Measurements from ENCODE around the gene LCE3D. TPM values are rescaled to one million over a fixed set of nuclear protein-coding genes. Genes with fewer than 3 reads are reported as not detected.
"Not testable (repeated sequence)": the region's sequence is repeated elsewhere in the genome, so short reads cannot be mapped to it uniquely, and the experiment has no call there.

LCE3D gene
- total and polyA plus RNA-seq, 2 donors (not counting 1 experiment from before 2014, with no cell fraction given) = not detected

DNA sequence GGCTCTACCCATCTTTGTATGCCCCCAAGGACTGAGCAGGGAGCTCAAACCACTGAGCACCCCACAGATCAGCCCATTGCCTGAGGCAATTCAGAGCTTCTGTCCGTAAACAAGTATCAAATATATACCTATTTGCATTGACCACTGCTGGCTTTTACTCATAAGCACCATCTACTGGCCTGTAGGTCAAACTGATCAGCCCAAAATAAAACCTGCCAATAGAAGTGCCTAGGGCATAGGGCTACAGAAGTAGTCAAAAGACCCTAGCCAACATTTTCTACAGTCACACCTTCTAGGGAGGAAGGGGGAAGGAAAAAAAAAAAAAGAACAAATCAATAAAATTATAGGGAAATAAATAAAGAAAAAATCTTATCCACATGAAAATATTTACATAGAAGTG lies 5.3 kb upstream of the LCE3D start:
- Mint-ChIP-seq H3K27me3 (peaks cover 2% of the 10 kb centered on the region), H3K9me3 (ENCODE audit: insufficient read depth) (no peaks in the 10 kb centered on the region), H3K4me1 (no peaks in the 10 kb centered on the region), H3K27ac (no peak overlapping the region), H3K4me3 (no peak overlapping the region)
- H3K36me3 ChIP-seq (replicated peaks in 1 of 2; ENCODE audit: control extremely low read depth in 1 of 2, control insufficient read depth in 1 of 2, extremely low read depth in 1 of 2, insufficient read depth in 2 of 2, low read length in 1 of 2) = no peaks in the 10 kb centered on the region
- H3K79me2 ChIP-seq (ENCODE audit: control insufficient read depth, insufficient read depth, low read length) = no peaks in the 10 kb centered on the region
- H2AFZ ChIP-seq (ENCODE audit: insufficient read depth, low read depth, low read length, poor library complexity, severe bottlenecking) = no peak overlapping the region
- ChIA-PET POLR2A (no interaction called here), CTCF (no interaction called here)
- no CpG with 5 or more reads among the region's 1 CpG for WGBS (ENCODE audit: insufficient coverage)
- ATAC-seq (ENCODE audit: low read depth) (no peak), DNase-seq (no peak)
- no peak overlapping the region for H3K4me3 ChIP-seq (ENCODE audit: control extremely low read depth in 1 of 5, extremely low read depth in 1 of 5, insufficient read depth in 1 of 5, low read depth in 2 of 5, low read length in 4 of 5)
- intact Hi-C loops (cut with micrococcal nuclease) = no loop called here
- no peak overlapping the region for H3K4me2 ChIP-seq (replicated peaks; ENCODE audit: low read depth, low read length, poor library complexity, severe bottlenecking)
- H3K9me3 ChIP-seq (ENCODE audit: control extremely low read depth in 1 of 3, control insufficient read depth in 2 of 3, insufficient read depth in 1 of 3, low read length in 2 of 3) = peaks cover 0 to 1% (median 0%) of the 10 kb centered on the region in 3 donors
- H3K27ac ChIP-seq (ENCODE audit: low read length in 2 of 2) = no peak overlapping the region
- no peaks in the 10 kb centered on the region for H3K4me1 ChIP-seq (ENCODE audit: control insufficient read depth in 2 of 2, insufficient read depth in 2 of 2, low read length in 2 of 2)
- no peaks in the 10 kb centered on the region for H3K27me3 ChIP-seq (replicated peaks in 1 of 4; ENCODE audit: control extremely low read depth in 1 of 4, control insufficient read depth in 3 of 4, insufficient read depth in 4 of 4, low read length in 3 of 4)
- H4K20me1 ChIP-seq (ENCODE audit: control insufficient read depth, insufficient read depth, low read length, poor library complexity, severe bottlenecking) = no peaks in the 10 kb centered on the region
- no peak overlapping the region for H3K9ac ChIP-seq (ENCODE audit: low read length)
- TF ChIP-seq, protein P1, sequence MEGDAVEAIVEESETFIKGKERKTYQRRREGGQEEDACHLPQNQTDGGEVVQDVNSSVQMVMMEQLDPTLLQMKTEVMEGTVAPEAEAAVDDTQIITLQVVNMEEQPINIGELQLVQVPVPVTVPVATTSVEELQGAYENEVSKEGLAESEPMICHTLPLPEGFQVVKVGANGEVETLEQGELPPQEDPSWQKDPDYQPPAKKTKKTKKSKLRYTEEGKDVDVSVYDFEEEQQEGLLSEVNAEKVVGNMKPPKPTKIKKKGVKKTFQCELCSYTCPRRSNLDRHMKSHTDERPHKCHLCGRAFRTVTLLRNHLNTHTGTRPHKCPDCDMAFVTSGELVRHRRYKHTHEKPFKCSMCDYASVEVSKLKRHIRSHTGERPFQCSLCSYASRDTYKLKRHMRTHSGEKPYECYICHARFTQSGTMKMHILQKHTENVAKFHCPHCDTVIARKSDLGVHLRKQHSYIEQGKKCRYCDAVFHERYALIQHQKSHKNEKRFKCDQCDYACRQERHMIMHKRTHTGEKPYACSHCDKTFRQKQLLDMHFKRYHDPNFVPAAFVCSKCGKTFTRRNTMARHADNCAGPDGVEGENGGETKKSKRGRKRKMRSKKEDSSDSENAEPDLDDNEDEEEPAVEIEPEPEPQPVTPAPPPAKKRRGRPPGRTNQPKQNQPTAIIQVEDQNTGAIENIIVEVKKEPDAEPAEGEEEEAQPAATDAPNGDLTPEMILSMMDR (IDR thresholded peaks at IDR 0.05) = no peak
- no peak for TF ChIP-seq EZH2 (IDR thresholded peaks at IDR 0.05; ENCODE audit: borderline replicate concordance, insufficient read depth, low read depth, low read length, poor library complexity, severe bottlenecking)

DNA sequence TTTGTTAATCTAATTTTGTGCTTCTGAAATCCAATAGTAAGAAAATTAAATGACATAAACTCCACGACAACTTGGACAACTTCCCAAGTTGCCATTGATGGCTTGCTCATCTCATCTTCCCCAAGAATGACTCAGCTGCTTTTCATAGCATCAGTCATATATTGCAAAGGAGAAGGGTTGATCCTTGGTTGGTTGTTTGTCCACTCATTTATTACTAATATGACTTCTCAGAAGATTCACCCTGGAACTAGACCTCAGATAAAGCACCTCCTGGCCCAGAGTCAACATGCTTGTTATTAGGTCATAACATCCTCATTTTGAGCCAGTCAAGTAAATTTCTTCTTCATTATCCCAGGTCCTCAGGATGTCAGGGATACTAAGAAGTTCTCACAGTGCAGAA lies 2.3 kb upstream of the LCE3D start:
- Histone ChIP-seq H3K9ac (ENCODE audit: low read length) (no peak overlapping the region), H3K36me3 (replicated peaks in 1 of 2; ENCODE audit: control extremely low read depth in 1 of 2, control insufficient read depth in 1 of 2, extremely low read depth in 1 of 2, insufficient read depth in 2 of 2, low read length in 1 of 2) (no peaks in the 10 kb centered on the region), H2AFZ (ENCODE audit: insufficient read depth, low read depth, low read length, poor library complexity, severe bottlenecking) (no peak overlapping the region), H3K27me3 (replicated peaks in 1 of 4; ENCODE audit: control extremely low read depth in 1 of 4, control insufficient read depth in 3 of 4, insufficient read depth in 4 of 4, low read length in 3 of 4) (no peaks in the 10 kb centered on the region), H3K4me3 (ENCODE audit: control extremely low read depth in 1 of 5, extremely low read depth in 1 of 5, insufficient read depth in 1 of 5, low read depth in 2 of 5, low read length in 4 of 5) (no peak overlapping the region), H3K4me2 (replicated peaks; ENCODE audit: low read depth, low read length, poor library complexity, severe bottlenecking) (no peak overlapping the region), H3K4me1 (ENCODE audit: control insufficient read depth in 2 of 2, insufficient read depth in 2 of 2, low read length in 2 of 2) (no peaks in the 10 kb centered on the region), H4K20me1 (ENCODE audit: control insufficient read depth, insufficient read depth, low read length, poor library complexity, severe bottlenecking) (no peaks in the 10 kb centered on the region), H3K27ac (ENCODE audit: low read length in 2 of 2) (no peak overlapping the region), H3K79me2 (ENCODE audit: control insufficient read depth, insufficient read depth, low read length) (no peaks in the 10 kb centered on the region), H3K9me3 (ENCODE audit: control extremely low read depth in 1 of 3, control insufficient read depth in 2 of 3, insufficient read depth in 1 of 3, low read length in 2 of 3) (peaks cover 0 to 1% (median 0%) of the 10 kb centered on the region in 3 donors)
- ChIA-PET POLR2A (no interaction called here), CTCF (no interaction called here)
- Mint-ChIP-seq H3K27ac (no peak overlapping the region), H3K9me3 (ENCODE audit: insufficient read depth) (no peaks in the 10 kb centered on the region), H3K4me1 (no peaks in the 10 kb centered on the region), H3K27me3 (peaks cover 9% of the 10 kb centered on the region), H3K4me3 (no peak overlapping the region)
- intact Hi-C loops (cut with micrococcal nuclease) = no loop called here
- WGBS (ENCODE audit: insufficient coverage) = no CpG with 5 or more reads among the region's 1 CpG
- DNase-seq (no peak), ATAC-seq (ENCODE audit: low read depth) (no peak)
- TF ChIP-seq, protein P1 (IDR thresholded peaks at IDR 0.05) = no peak
- TF ChIP-seq EZH2 (IDR thresholded peaks at IDR 0.05; ENCODE audit: borderline replicate concordance, insufficient read depth, low read depth, low read length, poor library complexity, severe bottlenecking) = no peak

DNA sequence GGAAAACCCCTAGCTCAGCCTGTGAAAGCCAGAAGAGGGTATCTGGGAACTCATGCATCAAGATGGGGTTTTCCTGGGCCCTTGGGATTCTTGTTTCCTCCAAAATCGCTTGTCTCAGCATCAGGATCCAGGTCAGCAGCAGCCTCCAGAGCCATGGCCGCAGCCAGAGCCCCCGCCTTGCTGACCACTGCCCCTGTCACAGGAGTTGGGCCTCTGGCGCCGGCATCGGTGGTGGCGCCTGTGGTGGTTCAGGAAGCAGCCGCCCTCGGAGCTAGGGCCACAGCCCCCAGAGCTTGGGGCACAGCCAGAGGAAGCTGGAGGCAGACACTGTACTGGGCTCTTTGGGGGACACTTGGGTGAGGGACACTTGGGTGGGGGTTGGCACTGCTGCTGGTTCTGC lies 790 bp downstream of the LCE3D start:
- CTCF ChIA-PET; H3K27me3 ChIP-seq (replicated peaks in 1 of 4; ENCODE audit: control extremely low read depth in 1 of 4, control insufficient read depth in 3 of 4, insufficient read depth in 4 of 4, low read length in 3 of 4): not testable (repeated sequence)
- WGBS (ENCODE audit: insufficient coverage) = 73% methylated on average over 3 of the region's 9 CpGs

More for the DNA sequence above, 790 bp downstream of the LCE3D start:
- H3K4me2 ChIP-seq (replicated peaks; ENCODE audit: low read depth, low read length, poor library complexity, severe bottlenecking); H3K9me3 ChIP-seq (ENCODE audit: control extremely low read depth in 1 of 3, control insufficient read depth in 2 of 3, insufficient read depth in 1 of 3, low read length in 2 of 3); H3K9me3 Mint-ChIP-seq (ENCODE audit: insufficient read depth); H3K4me1 ChIP-seq (ENCODE audit: control insufficient read depth in 2 of 2, insufficient read depth in 2 of 2, low read length in 2 of 2); H3K36me3 ChIP-seq (replicated peaks in 1 of 2; ENCODE audit: control extremely low read depth in 1 of 2, control insufficient read depth in 1 of 2, extremely low read depth in 1 of 2, insufficient read depth in 2 of 2, low read length in 1 of 2); DNase-seq; H3K4me1 Mint-ChIP-seq; H3K9ac ChIP-seq (ENCODE audit: low read length); H3K4me3 ChIP-seq (ENCODE audit: control extremely low read depth in 1 of 5, extremely low read depth in 1 of 5, insufficient read depth in 1 of 5, low read depth in 2 of 5, low read length in 4 of 5); intact Hi-C loops (cut with micrococcal nuclease); H4K20me1 ChIP-seq (ENCODE audit: control insufficient read depth, insufficient read depth, low read length, poor library complexity, severe bottlenecking); ATAC-seq (ENCODE audit: low read depth); H3K27ac ChIP-seq (ENCODE audit: low read length in 2 of 2); H3K27ac Mint-ChIP-seq; H2AFZ ChIP-seq (ENCODE audit: insufficient read depth, low read depth, low read length, poor library complexity, severe bottlenecking); H3K79me2 ChIP-seq (ENCODE audit: control insufficient read depth, insufficient read depth, low read length); POLR2A ChIA-PET; H3K4me3 Mint-ChIP-seq: not testable (repeated sequence)
- peaks cover 16% of the 10 kb centered on the region for H3K27me3 Mint-ChIP-seq
